Measurements from ENCODE around the gene HNF4A. TPM values are rescaled to one million over a fixed set of nuclear protein-coding genes. Genes with fewer than 3 reads are reported as not detected.

Gene HNF4A
- total RNA-seq = not detected in 2 replicates

GRCh38 chr20:44355498-44356352 lies at the start of gene HNF4A:
HNF4A (plus strand) TSS chr20:44355699; CDS start chr20:44355805, 106 bp downstream.

DNA sequence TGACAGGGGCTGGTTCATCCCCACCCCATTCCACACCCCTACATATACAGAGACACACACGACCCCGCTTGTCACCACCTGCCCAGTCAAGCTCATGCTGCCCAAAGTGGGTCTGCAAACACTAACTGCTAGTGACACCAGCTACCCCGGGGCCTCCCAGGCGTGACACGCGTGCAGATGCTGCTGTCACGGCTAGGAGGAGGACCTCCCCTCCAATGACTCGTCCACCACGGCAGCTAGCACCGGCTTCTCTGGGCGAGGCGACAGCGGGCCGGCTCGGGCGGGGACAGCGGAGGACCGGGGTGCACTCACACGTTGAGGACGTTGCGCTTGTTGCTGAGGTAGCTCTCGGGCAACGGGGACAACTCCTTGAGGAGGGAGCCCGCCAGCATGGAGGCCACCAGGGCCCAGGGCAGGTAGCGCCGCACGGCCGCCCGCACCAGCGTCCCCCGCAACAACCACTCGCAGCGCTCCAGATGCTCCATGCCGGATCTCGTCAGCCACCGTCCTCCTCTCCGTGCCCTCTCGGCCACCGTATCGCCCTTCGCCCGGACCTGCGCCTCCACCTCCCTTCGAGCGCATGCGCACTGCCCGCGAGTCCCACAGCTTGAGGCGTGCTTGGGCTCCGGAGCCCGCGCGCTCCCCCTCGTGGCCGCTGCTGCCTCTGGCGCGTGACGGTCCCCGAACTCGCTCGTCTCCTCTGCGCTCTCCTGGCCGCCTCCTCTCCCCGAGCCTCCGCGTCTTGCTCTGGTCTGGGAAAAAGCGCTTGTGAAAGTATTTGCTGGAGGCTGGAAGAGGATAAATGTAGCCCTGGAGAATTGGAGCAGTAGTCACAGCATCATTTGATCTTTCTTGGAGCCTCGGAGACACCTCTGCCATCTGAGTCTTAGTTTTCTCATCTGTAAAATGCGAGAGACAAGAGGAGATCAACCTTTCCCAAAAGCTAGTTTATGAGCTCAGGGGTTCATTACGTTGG lies 44.5 kb upstream of the HNF4A start, which contains the start of gene FITM2:
Gene FITM2 (minus strand): TSS at position 539 of the 976 bp plus-strand sequence. CDS start 54 bp downstream, at position 485.

DNA sequence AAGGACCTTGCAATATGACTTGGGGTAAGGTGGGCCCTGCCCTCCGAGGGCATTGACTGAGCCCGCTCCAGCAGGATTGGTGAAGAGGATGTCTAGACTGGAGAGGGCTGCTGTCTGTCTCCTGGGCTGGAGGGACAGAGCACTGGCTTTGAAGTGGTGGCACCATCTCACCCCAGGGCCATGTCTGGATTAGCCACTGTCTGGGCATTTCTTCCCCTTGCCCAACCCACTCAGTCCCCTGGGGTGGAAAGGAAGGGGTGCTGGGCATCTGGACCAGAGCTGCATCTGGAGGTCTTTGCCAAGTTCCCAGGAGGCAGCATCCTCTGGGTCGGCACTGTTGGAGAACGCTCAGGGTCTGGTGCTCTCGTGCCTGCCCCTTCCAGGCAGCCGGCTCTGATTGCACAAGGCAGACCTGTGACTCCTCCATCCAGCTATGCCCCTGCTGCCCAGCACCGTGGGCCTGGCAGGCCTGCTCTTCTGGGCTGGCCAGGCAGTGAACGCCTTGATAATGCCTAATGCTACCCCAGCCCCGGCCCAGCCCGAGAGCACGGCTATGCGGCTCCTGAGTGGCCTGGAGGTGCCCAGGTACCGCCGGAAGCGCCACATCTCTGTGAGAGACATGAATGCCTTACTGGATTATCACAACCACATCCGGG lies 18.6 kb upstream of the HNF4A start, which contains the start of gene R3HDML:
Gene R3HDML (plus strand): TSS at position 319 of the 656 bp plus-strand sequence. CDS start 115 bp downstream, at position 434.

DNA sequence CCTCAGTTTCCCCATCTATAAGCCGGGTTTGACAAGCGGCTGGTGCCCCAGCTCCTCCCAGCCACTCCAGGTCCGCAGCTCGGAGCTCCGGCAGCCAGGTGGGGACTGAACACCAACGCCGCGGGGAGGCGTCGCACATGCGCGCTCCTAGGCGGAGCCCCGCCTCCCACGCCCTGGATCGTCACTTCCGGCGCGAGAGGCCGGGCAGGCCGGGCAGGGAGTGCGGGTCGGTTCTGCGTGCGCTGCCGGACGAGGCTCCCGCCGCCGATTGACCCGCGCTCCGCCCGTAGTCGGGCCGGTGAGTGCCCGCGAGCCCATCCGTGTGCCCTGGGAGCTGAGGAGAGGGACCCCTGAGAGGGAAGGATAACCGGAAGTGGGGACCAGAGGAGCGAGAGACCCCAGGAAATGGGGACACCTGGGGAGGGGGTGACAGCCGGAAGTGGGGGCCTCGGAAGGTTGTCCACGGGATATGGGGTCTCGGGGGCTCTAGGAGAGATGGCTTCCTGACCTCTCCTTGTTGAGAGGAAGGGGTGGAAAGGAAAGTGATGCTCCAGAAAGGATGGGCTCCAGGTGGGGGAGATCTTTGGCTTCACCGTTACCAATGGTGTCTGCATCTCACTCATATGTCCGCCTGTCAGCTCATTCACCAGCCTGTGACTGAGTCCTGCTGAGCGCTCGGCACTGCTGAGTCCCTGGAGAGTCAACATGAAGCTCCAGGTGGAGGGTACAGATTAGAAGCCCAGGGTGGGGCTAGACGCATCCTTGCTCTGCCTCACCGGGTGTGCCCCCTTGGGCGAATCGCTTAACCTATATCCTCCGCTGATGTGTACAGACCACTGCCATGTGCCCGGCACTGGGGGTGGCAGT lies 120.4 kb downstream of the HNF4A start, which contains the start of gene TTPAL:
Gene TTPAL (plus strand): TSS at position 181 of the 867 bp plus-strand sequence. CDS start 4,126 bp downstream, outside the sequence.

Other genes with a start within 250 kb of the HNF4A start
- gene JPH2, start 168.5 kb upstream of the HNF4A start, total RNA-seq = under 0.01 TPM in 2 replicates
- gene OSER1, start 144.9 kb upstream of the HNF4A start, total RNA-seq = 33.3 and 33.8 TPM in 2 replicates
- gene GDAP1L1, start 108.4 kb upstream of the HNF4A start, total RNA-seq = not detected in 2 replicates
- gene FITM2, start 44.5 kb upstream of the HNF4A start, total RNA-seq = 5.9 and 6.8 TPM in 2 replicates
- gene R3HDML, start 18.7 kb upstream of the HNF4A start, total RNA-seq = not detected in 2 replicates
- 15.5 and 18.5 TPM in 2 replicates for gene TTPAL, start 120.2 kb downstream of the HNF4A start, total RNA-seq
- 77.3 and 87.3 TPM in 2 replicates for gene SERINC3, start 166.4 kb downstream of the HNF4A start, total RNA-seq
- gene PKIG, start 226.9 kb downstream of the HNF4A start, total RNA-seq = 70.6 and 81.5 TPM in 2 replicates

Data from bronchus fibroblast of lung (primary cell).